NCI-H2107 (cell line): Measurements from ENCODE around the gene TIAM2.

Experiments
- DNase-seq: peaks from one replicate; lab custom pipeline; 2025; lab: John Stamatoyannopoulos, UW

Gene TIAM2

GRCh38 chr6:155130161-155130853 is 135.2 kb downstream of the TIAM2 start:
- DNase-seq, result no peak

GRCh38 chr6:155132617-155133016 is 137.5 kb downstream of the TIAM2 start:
- DNase-seq, result no peak

GRCh38 chr6:155141002-155141401 is 145.9 kb downstream of the TIAM2 start:
- no peak for DNase-seq

- no peak for DNase-seq
Observed at GRCh38 chr6:155141512-155141911, 146.4 kb downstream of the TIAM2 start.

- no peak for DNase-seq
Observed at GRCh38 chr6:155142168-155143028, 147.3 kb downstream of the TIAM2 start.

- no peak for DNase-seq
Observed at GRCh38 chr6:155143029-155143577, 148.0 kb downstream of the TIAM2 start.

- no peak for DNase-seq
Observed at GRCh38 chr6:155143578-155144106, 148.5 kb downstream of the TIAM2 start.

- DNase-seq, result no peak
Observed at GRCh38 chr6:155146205-155146604, 151.1 kb downstream of the TIAM2 start.

- DNase-seq, result no peak
Observed at GRCh38 chr6:155147958-155148663, 153.0 kb downstream of the TIAM2 start.

- DNase-seq, result no peak
Observed at GRCh38 chr6:155150967-155151671, 156.0 kb downstream of the TIAM2 start.

GRCh38 chr6:155152211-155153076 is 157.3 kb downstream of the TIAM2 start:
- no peak for DNase-seq

- peak; percentile 30 for DNase-seq
Observed at GRCh38 chr6:155154158-155154830, 159.2 kb downstream of the TIAM2 start.

- no peak for DNase-seq
Observed at GRCh38 chr6:155155787-155156447, 160.8 kb downstream of the TIAM2 start.

GRCh38 chr6:155157101-155157500 is 162.0 kb downstream of the TIAM2 start:
- DNase-seq, result no peak

- no peak for DNase-seq
Observed at GRCh38 chr6:155158030-155158843, 163.1 kb downstream of the TIAM2 start.

- no peak for DNase-seq
Observed at GRCh38 chr6:155162682-155163081, 167.6 kb downstream of the TIAM2 start.

GRCh38 chr6:155163601-155164000 is 168.5 kb downstream of the TIAM2 start:
- no peak for DNase-seq

GRCh38 chr6:155165029-155165710 is 170.1 kb downstream of the TIAM2 start:
- DNase-seq, result no peak
